Measurements from ENCODE around the gene KRT37. TPM values are rescaled to one million over a fixed set of nuclear protein-coding genes. Genes with fewer than 3 reads are reported as not detected.

The KRT37 gene
- total and polyA plus RNA-seq, 9 of the 15 experiments (the other 6 are each of a cell fraction or from before 2014, with no cell fraction given), result not detected

- no peak for TF ChIP-seq PREB (CRISPR knock-in tag; IDR thresholded peaks at IDR 0.05)
- TF ChIP-seq CTBP1 (IDR thresholded peaks at IDR 0.05; ENCODE audit: borderline replicate concordance), result no peak
- no peak for TF ChIP-seq KAT8 (IDR thresholded peaks at IDR 0.05; ENCODE audit: low read depth)
- no peak for TF ChIP-seq KDM5B (IDR thresholded peaks at IDR 0.05; ENCODE audit: insufficient replicate concordance, low read depth, low read length)
These were observed 4.7 kb downstream of the KRT37 start (continued) for GRCh38 chr17:41419716-41420115.

GRCh38 chr17:41418116-41418860 lies 6.1 kb downstream of the KRT37 start:
- BruUV-seq (replicated peaks), result no TSS peak
- 0% methylated on average over 6 of the region's 7 CpGs for WGBS (ENCODE audit: insufficient coverage, low coverage, missing lambda C conversion rate)
- TF ChIP-seq NFE2 (IDR thresholded peaks at IDR 0.05; ENCODE audit: low read depth) (no peak), FIP1L1 (IDR thresholded peaks at IDR 0.05; ENCODE audit: low read depth, low read length, poor library complexity, severe bottlenecking) (no peak), RBFOX2 (IDR thresholded peaks at IDR 0.05; ENCODE audit: low read depth, low read length) (no peak), ZNF41 (CRISPR knock-in tag; conservative IDR thresholded peaks at IDR 0.05) (no peak), ZKSCAN3 (CRISPR knock-in tag; IDR thresholded peaks at IDR 0.05) (no peak), CREB3 (tag; conservative IDR thresholded peaks at IDR 0.05; ENCODE audit: low read depth) (no peak), MAX (CRISPR knock-in tag; IDR thresholded peaks at IDR 0.05) (no peak), MTA3 (IDR thresholded peaks at IDR 0.05; ENCODE audit: borderline replicate concordance) (no peak), TEAD2 (tag; IDR thresholded peaks at IDR 0.05) (no peak), GTF2A2 (tag; IDR thresholded peaks at IDR 0.05) (no peak), FUS (optimal IDR thresholded peaks at IDR 0.05; ENCODE audit: low read depth, low read length) (no peak)
- FAIRE-seq, result no peak
- no peaks in the 10 kb centered on the region; the same call in 1 of the 2 replicates for H4K20me1 ChIP-seq (replicated peaks; ENCODE audit: control insufficient read depth, insufficient read depth, low read length)
- H3K4me1 ChIP-seq (replicated peaks in 1 of 2; ENCODE audit: control insufficient read depth in 2 of 2, insufficient read depth in 2 of 2, low read length in 2 of 2), result no peaks in the 10 kb centered on the region
- H3K36me3 ChIP-seq (ENCODE audit: control insufficient read depth, insufficient read depth, low read length), result no peaks in the 10 kb centered on the region
- peaks cover 23 to 49% of the 10 kb centered on the region in 2 experiments; a peak in 4 of 5 replicates for H3K27me3 ChIP-seq (ENCODE audit: control insufficient read depth in 2 of 2, insufficient read depth in 2 of 2, low read length in 2 of 2)
- H3K27ac ChIP-seq (ENCODE audit: extremely low read depth, low read depth, low read length), result no peak overlapping the region
- no peak overlapping the region for H2AFZ ChIP-seq (ENCODE audit: low read depth, low read length)
- no peaks in the 10 kb centered on the region for H3K9me1 ChIP-seq (ENCODE audit: control insufficient read depth, insufficient read depth, low read length)
- no peaks in the 10 kb centered on the region for H3K9me3 ChIP-seq (replicated peaks; ENCODE audit: control insufficient read depth, insufficient read depth, low read depth, low read length)
- H3K79me2 ChIP-seq (ENCODE audit: control insufficient read depth, insufficient read depth, low read length), result no peaks in the 10 kb centered on the region
- no peak for DNase-seq (ENCODE audit: extremely low read depth in 1 of 4, low spot score in 3 of 4)
- ChIA-PET POLR2A (interaction anchor here (0.5 to 1.9 kb wide), 3 partner anchors 10 to 273 kb away, joined by 3 to 8 read pairs (median 3); no protein-coding TSS in a partner anchor), CTCF (ENCODE audit: low intra/inter-chr PET ratio) (no interaction called here)
- in situ Hi-C loops (cut with MboI) (no loop called here), intact Hi-C loops (cut with micrococcal nuclease) (no loop called here)
- H3K4me3 ChIP-seq, result no peak overlapping the region
- H3K9ac ChIP-seq (ENCODE audit: insufficient read depth in 1 of 2, low read depth in 2 of 2, low read length in 2 of 2), result no peak overlapping the region
- no peak for ATAC-seq
- H3K4me2 ChIP-seq (ENCODE audit: insufficient read depth, low read length), result no peak overlapping the region

Measured in K562 (cell line).